Measurements from ENCODE around the gene EML4. TPM values are rescaled to one million over a fixed set of nuclear protein-coding genes. Genes with fewer than 3 reads are reported as not detected.

EML4 gene
- total RNA-seq, 1 donor from 2014 or later, result 50.8 TPM

GRCh38 chr2:42236911-42237310, 67.8 kb downstream of the EML4 start:
- Mint-ChIP-seq H3K4me3 (ENCODE audit: unreplicated experiment) (no peak overlapping the region), H3K9me3 (ENCODE audit: unreplicated experiment) (no peaks in the 10 kb centered on the region), H3K36me3 (ENCODE audit: unreplicated experiment) (no peaks in the 10 kb centered on the region), H3K4me1 (ENCODE audit: low read depth, unreplicated experiment) (no peaks in the 10 kb centered on the region), H3K27me3 (ENCODE audit: unreplicated experiment) (no peaks in the 10 kb centered on the region), H3K27ac (ENCODE audit: unreplicated experiment) (no peak overlapping the region)
- no peak for DNase-seq
- no peak for TF ChIP-seq CTCF (IDR thresholded peaks at IDR 0.05; ENCODE audit: partially characterized antibody, unreplicated experiment)

GRCh38 chr2:42238644-42239288, 69.6 kb downstream of the EML4 start:
- H3K27me3 Mint-ChIP-seq (ENCODE audit: unreplicated experiment), result no peaks in the 10 kb centered on the region
- peak; percentile 31 for DNase-seq
- H3K9me3 Mint-ChIP-seq (ENCODE audit: unreplicated experiment), result no peaks in the 10 kb centered on the region
- no peak for TF ChIP-seq CTCF (IDR thresholded peaks at IDR 0.05; ENCODE audit: partially characterized antibody, unreplicated experiment)
- no peak overlapping the region for H3K27ac Mint-ChIP-seq (ENCODE audit: unreplicated experiment)
- H3K36me3 Mint-ChIP-seq (ENCODE audit: unreplicated experiment), result no peaks in the 10 kb centered on the region
- H3K4me3 Mint-ChIP-seq (ENCODE audit: unreplicated experiment), result no peak overlapping the region
- H3K4me1 Mint-ChIP-seq (ENCODE audit: low read depth, unreplicated experiment), result no peaks in the 10 kb centered on the region

- Mint-ChIP-seq H3K4me3 (ENCODE audit: unreplicated experiment) (no peak overlapping the region), H3K27ac (ENCODE audit: unreplicated experiment) (no peak overlapping the region), H3K27me3 (ENCODE audit: unreplicated experiment) (no peaks in the 10 kb centered on the region), H3K36me3 (ENCODE audit: unreplicated experiment) (no peaks in the 10 kb centered on the region), H3K4me1 (ENCODE audit: low read depth, unreplicated experiment) (no peaks in the 10 kb centered on the region), H3K9me3 (ENCODE audit: unreplicated experiment) (no peaks in the 10 kb centered on the region)
- DNase-seq, result no peak
- no peak for TF ChIP-seq CTCF (IDR thresholded peaks at IDR 0.05; ENCODE audit: partially characterized antibody, unreplicated experiment)
These were observed 70.1 kb downstream of the EML4 start for GRCh38 chr2:42239289-42239661.

GRCh38 chr2:42239811-42240210, 70.7 kb downstream of the EML4 start:
- H3K9me3 Mint-ChIP-seq (ENCODE audit: unreplicated experiment), result no peaks in the 10 kb centered on the region
- H3K27ac Mint-ChIP-seq (ENCODE audit: unreplicated experiment), result no peak overlapping the region
- DNase-seq, result no peak
- no peaks in the 10 kb centered on the region for H3K27me3 Mint-ChIP-seq (ENCODE audit: unreplicated experiment)
- H3K4me3 Mint-ChIP-seq (ENCODE audit: unreplicated experiment), result no peak overlapping the region
- H3K4me1 Mint-ChIP-seq (ENCODE audit: low read depth, unreplicated experiment), result no peaks in the 10 kb centered on the region
- no peaks in the 10 kb centered on the region for H3K36me3 Mint-ChIP-seq (ENCODE audit: unreplicated experiment)
- no peak for TF ChIP-seq CTCF (IDR thresholded peaks at IDR 0.05; ENCODE audit: partially characterized antibody, unreplicated experiment)

GRCh38 chr2:42241517-42241916, 72.4 kb downstream of the EML4 start:
- DNase-seq, result no peak
- no peaks in the 10 kb centered on the region for H3K36me3 Mint-ChIP-seq (ENCODE audit: unreplicated experiment)
- no peaks in the 10 kb centered on the region for H3K27me3 Mint-ChIP-seq (ENCODE audit: unreplicated experiment)
- no peak overlapping the region for H3K27ac Mint-ChIP-seq (ENCODE audit: unreplicated experiment)
- no peaks in the 10 kb centered on the region for H3K9me3 Mint-ChIP-seq (ENCODE audit: unreplicated experiment)
- TF ChIP-seq CTCF (IDR thresholded peaks at IDR 0.05; ENCODE audit: partially characterized antibody, unreplicated experiment), result no peak
- H3K4me1 Mint-ChIP-seq (ENCODE audit: low read depth, unreplicated experiment), result no peaks in the 10 kb centered on the region
- no peak overlapping the region for H3K4me3 Mint-ChIP-seq (ENCODE audit: unreplicated experiment)
